Myocyte (in vitro differentiated cells): ENCODE data around the gene NCKAP1. TPM values are rescaled to one million over a fixed set of nuclear protein-coding genes. Genes with fewer than 3 reads are reported as not detected.
"Not testable (repeated sequence)": the region's sequence is repeated elsewhere in the genome, so short reads cannot be mapped to it uniquely, and the experiment has no call there.

Experiments
- DNase-seq: peaks from one replicate; pipeline ENCODE4 v3.0.0-alpha.2; 2012; ENCODE audit warnings: low read depth
- total RNA-seq: library from RNA; depleted of rRNA; stranded (reverse); fragments of >200 nt; gene quantifications from 2 replicates; pipeline ENCODE4 v1.2.3, GENCODE V29; 2014

The NCKAP1 gene
- total RNA-seq, 1 donor from 2014 or later: 133 TPM

GRCh38 chr2:183001948-183002347, 36.3 kb downstream of the NCKAP1 start:
- DNase-seq: no peak

GRCh38 chr2:183000846-183001245, 37.4 kb downstream of the NCKAP1 start:
- DNase-seq: no peak

GRCh38 chr2:182999348-183000028, 38.8 kb downstream of the NCKAP1 start:
- no peak for DNase-seq

- DNase-seq: no peak
These were observed 43.9 kb downstream of the NCKAP1 start for GRCh38 chr2:182994228-182994912.

- DNase-seq: no peak
These were observed 55.3 kb downstream of the NCKAP1 start for GRCh38 chr2:182982941-182983340.

GRCh38 chr2:182981475-182981874, 56.8 kb downstream of the NCKAP1 start:
- not testable (repeated sequence) for DNase-seq

- no peak for DNase-seq
These were observed 57.6 kb downstream of the NCKAP1 start for GRCh38 chr2:182980652-182981051.

GRCh38 chr2:182980115-182980514, 58.1 kb downstream of the NCKAP1 start:
- peak; percentile 45 for DNase-seq

GRCh38 chr2:182977463-182977862, 60.8 kb downstream of the NCKAP1 start:
- no peak for DNase-seq

- DNase-seq: no peak
These were observed 64.6 kb downstream of the NCKAP1 start for GRCh38 chr2:182973441-182974352.

GRCh38 chr2:182972548-182972942, 65.7 kb downstream of the NCKAP1 start:
- no peak for DNase-seq

GRCh38 chr2:182971820-182972547, 66.3 kb downstream of the NCKAP1 start:
- no peak for DNase-seq

GRCh38 chr2:182970486-182970885, 67.8 kb downstream of the NCKAP1 start:
- no peak for DNase-seq

- DNase-seq: no peak
These were observed 69.8 kb downstream of the NCKAP1 start for GRCh38 chr2:182968493-182968892.

- not testable (repeated sequence) for DNase-seq
These were observed 71.9 kb downstream of the NCKAP1 start for GRCh38 chr2:182966356-182966755.

GRCh38 chr2:182962641-182963040, 75.6 kb downstream of the NCKAP1 start:
- DNase-seq: no peak

- not testable (repeated sequence) for DNase-seq
These were observed 77.4 kb downstream of the NCKAP1 start for GRCh38 chr2:182960869-182961268.

- DNase-seq: no peak
These were observed 83.5 kb downstream of the NCKAP1 start for GRCh38 chr2:182954789-182955188.

GRCh38 chr2:182952741-182953450, 85.4 kb downstream of the NCKAP1 start:
- no peak for DNase-seq

- no peak for DNase-seq
These were observed 86.2 kb downstream of the NCKAP1 start for GRCh38 chr2:182951948-182952663.
